Stimulated activated CD4-positive, alpha-beta T cell treated with anti-CD3 and anti-CD28 coated beads, Interleukin-1b, Interleukin-23, amount 100 ng/mL, for 24 hours (primary cell): Measurements from ENCODE around the gene SFXN4.

Source experiments
- DNase-seq, 4 experiments: peaks; one replicate each; pipeline ENCODE4 v3.0.0-alpha.2; 2020; ENCODE audit warnings: low read depth in 4 of 4, low spot score in 1 of 4

SFXN4 gene

GRCh38 chr10:119165171-119166117 lies at the start of gene SFXN4:
TSS of gene SFXN4 (minus strand) at chr10:119165714. CDS start at chr10:119165647, 67 bp downstream.
- peak; percentile 49 to 73 (median 62) for DNase-seq

GRCh38 chr10:119211625-119212441 lies 46.3 kb upstream of the SFXN4 start:
- DNase-seq: no peak

- no peak for DNase-seq
Observed at GRCh38 chr10:119211176-119211575, 45.7 kb upstream of the SFXN4 start.

GRCh38 chr10:119210633-119211032 lies 45.1 kb upstream of the SFXN4 start:
- DNase-seq: no peak

GRCh38 chr10:119209736-119210355 lies 44.3 kb upstream of the SFXN4 start:
- DNase-seq: no peak

GRCh38 chr10:119209035-119209735 lies 43.7 kb upstream of the SFXN4 start:
- peak in 2 of 4 experiments; percentile 30 to 45 for DNase-seq

GRCh38 chr10:119208553-119208940 lies 43.0 kb upstream of the SFXN4 start:
- no peak for DNase-seq

GRCh38 chr10:119207713-119208552 lies 42.4 kb upstream of the SFXN4 start:
- DNase-seq: peak in 2 of 4 experiments; percentile 17 to 34

- peak; percentile 77 to 93 (median 88) for DNase-seq
Observed at GRCh38 chr10:119207366-119207666, 41.8 kb upstream of the SFXN4 start, which contains the start of gene GRK5. TSS of gene GRK5 (plus strand) at chr10:119207571. CDS start at chr10:119207918, 347 bp downstream.

- DNase-seq: peak; percentile 52 to 60 (median 56)
Observed at GRCh38 chr10:119206603-119207365, 41.3 kb upstream of the SFXN4 start.

- DNase-seq: peak in 1 of 4 experiments; percentile 39
Observed at GRCh38 chr10:119205894-119206602, 40.5 kb upstream of the SFXN4 start.

- no peak for DNase-seq
Observed at GRCh38 chr10:119203006-119203405, 37.5 kb upstream of the SFXN4 start.

- no peak for DNase-seq
Observed at GRCh38 chr10:119201233-119201632, 35.7 kb upstream of the SFXN4 start.

GRCh38 chr10:119199231-119199992 lies 33.9 kb upstream of the SFXN4 start:
- DNase-seq: no peak

- no peak for DNase-seq
Observed at GRCh38 chr10:119198438-119198837, 32.9 kb upstream of the SFXN4 start.

GRCh38 chr10:119197921-119198320 lies 32.4 kb upstream of the SFXN4 start:
- no peak for DNase-seq

GRCh38 chr10:119191881-119192280 lies 26.4 kb upstream of the SFXN4 start:
- DNase-seq: no peak
